Calu3 (cell line): Measurements from ENCODE around the gene MTA3. TPM values are rescaled to one million over a fixed set of nuclear protein-coding genes. Genes with fewer than 3 reads are reported as not detected.

Experiments used
- BruUV-seq: library from RNA; stranded (reverse); fragments of 400-500 nt; replicated peaks from 2 replicates; lab custom pipeline; 2021; lab: Mats Ljungman, UMichigan
- CTCF ChIA-PET: fragments of 300-600 bp; sonication (Branson Sonifier 250); formaldehyde crosslinking; loops from one replicate; lab custom pipeline; 2022; ENCODE audit warnings: antibody characterized with exemption; lab: Charles Lee
- DNase-seq: peaks from one replicate; pipeline ENCODE4 v3.0.0; 2022
- H3K27ac Mint-ChIP-seq: one replicate; pipeline ENCODE4 v1.8.0; 2022; ENCODE audit warnings: mixed read lengths; ENCODE audit not compliant: unreplicated experiment
- H3K27me3 Mint-ChIP-seq: one replicate; pipeline ENCODE4 v1.8.0; 2022; ENCODE audit warnings: mixed read lengths; ENCODE audit not compliant: unreplicated experiment
- H3K36me3 Mint-ChIP-seq: one replicate; pipeline ENCODE4 v1.8.0; 2022; ENCODE audit warnings: mild to moderate bottlenecking, moderate library complexity, mixed read lengths; ENCODE audit not compliant: insufficient read depth, unreplicated experiment
- H3K4me1 Mint-ChIP-seq: one replicate; pipeline ENCODE4 v1.8.0; 2022; ENCODE audit warnings: mild to moderate bottlenecking, low read depth, mixed read lengths; ENCODE audit not compliant: unreplicated experiment
- H3K4me3 Mint-ChIP-seq: one replicate; pipeline ENCODE4 v1.8.0; 2022; ENCODE audit warnings: mild to moderate bottlenecking, low read depth, moderate library complexity, mixed read lengths; ENCODE audit not compliant: unreplicated experiment
- H3K9me3 Mint-ChIP-seq: one replicate; pipeline ENCODE4 v1.8.0; 2022; ENCODE audit warnings: low read depth, mixed read lengths; ENCODE audit not compliant: unreplicated experiment
- CTCF ChIP-seq: fragments of 200-600 bp; IDR thresholded peaks from one replicate; pipeline ENCODE4 v1.8.0; 2022; ENCODE audit warnings: antibody characterized with exemption; ENCODE audit not compliant: unreplicated experiment
- intact Hi-C: fragments of 100-400 bp; cut with micrococcal nuclease; formaldehyde crosslinking; loops from one replicate; pipeline ENCODE4 v1.10.0; 2022; ENCODE audit not compliant: unreplicated experiment
- total RNA-seq: library from RNA; stranded (reverse); gene quantifications from 2 replicates; pipeline ENCODE4 v1.2.3, GENCODE V29; 2022

The MTA3 gene
- total RNA-seq, 1 experiment from 2014 or later = 46.5 TPM

GRCh38 chr2:42792583-42793333 is 224.3 kb downstream of the MTA3 start, which contains the start of gene HAAO:
Gene HAAO (minus strand): TSS chr2:42792583. CDS start chr2:42792536, 47 bp downstream.
- Mint-ChIP-seq H3K4me3 (peak within 1 kb of the TSS; percentile 68), H3K27me3 (peaks cover 14% of the 10 kb centered on the region), H3K4me1 (peaks cover 8% of the 10 kb centered on the region), H3K9me3 (no peaks in the 10 kb centered on the region), H3K36me3 (peaks cover 16% of the 10 kb centered on the region), H3K27ac (no peak within 1 kb of the TSS)
- peak; percentile 44 for DNase-seq
- CTCF ChIA-PET = no interaction called here
- TF ChIP-seq CTCF = peak; percentile 27
- intact Hi-C loops = no loop called here
- BruUV-seq = no TSS peak

- H3K27ac Mint-ChIP-seq = no peak overlapping the region
- peaks cover 14% of the 10 kb centered on the region for H3K27me3 Mint-ChIP-seq
- peaks cover 16% of the 10 kb centered on the region for H3K36me3 Mint-ChIP-seq
- H3K4me3 Mint-ChIP-seq = peak overlapping the region; percentile 68
- CTCF ChIA-PET = interaction anchor here (0.6 to 1.5 kb wide), 4 partner anchors 17 to 155 kb away, joined by 3 to 13 read pairs (median 3); no protein-coding TSS in a partner anchor
- peaks cover 8% of the 10 kb centered on the region for H3K4me1 Mint-ChIP-seq
- BruUV-seq = no TSS peak
- no peak for DNase-seq
- H3K9me3 Mint-ChIP-seq = no peaks in the 10 kb centered on the region
- intact Hi-C loops = no loop called here
- TF ChIP-seq CTCF = no peak
These were observed 225.2 kb downstream of the MTA3 start for GRCh38 chr2:42793334-42794270.

GRCh38 chr2:42794271-42795046 is 226.0 kb downstream of the MTA3 start:
- H3K4me3 Mint-ChIP-seq = no peak overlapping the region
- intact Hi-C loops = no loop called here
- H3K27me3 Mint-ChIP-seq = peaks cover 14% of the 10 kb centered on the region
- CTCF ChIA-PET = interaction anchor here (0.6 to 1.5 kb wide), 4 partner anchors 16 to 156 kb away, joined by 3 to 13 read pairs (median 3); no protein-coding TSS in a partner anchor
- DNase-seq = peak; percentile 51
- H3K27ac Mint-ChIP-seq = no peak overlapping the region
- peaks cover 16% of the 10 kb centered on the region for H3K36me3 Mint-ChIP-seq
- H3K9me3 Mint-ChIP-seq = no peaks in the 10 kb centered on the region
- no TSS peak for BruUV-seq
- H3K4me1 Mint-ChIP-seq = peaks cover 8% of the 10 kb centered on the region
- TF ChIP-seq CTCF = peak; percentile 24

GRCh38 chr2:42795275-42795674 is 226.8 kb downstream of the MTA3 start:
- DNase-seq = no peak
- BruUV-seq = no TSS peak
- CTCF ChIA-PET = interaction anchor here (0.6 to 1.5 kb wide), 3 partner anchors 15 to 95 kb away, joined by 3 to 13 read pairs (median 8); no protein-coding TSS in a partner anchor
- TF ChIP-seq CTCF = no peak
- Mint-ChIP-seq H3K36me3 (peaks cover 16% of the 10 kb centered on the region), H3K9me3 (no peaks in the 10 kb centered on the region), H3K4me1 (peaks cover 8% of the 10 kb centered on the region), H3K4me3 (no peak overlapping the region), H3K27me3 (peaks cover 14% of the 10 kb centered on the region), H3K27ac (no peak overlapping the region)
- intact Hi-C loops = no loop called here
